ENCODE measurements around the gene VIPR2. TPM values are rescaled to one million over a fixed set of nuclear protein-coding genes. Genes with fewer than 3 reads are reported as not detected.
A peak's percentile ranks its signal among the peaks of the same experiment; 100 is the strongest.

The VIPR2 gene
- total RNA-seq, 1 donor from 2014 or later: 0.92 TPM

DNA sequence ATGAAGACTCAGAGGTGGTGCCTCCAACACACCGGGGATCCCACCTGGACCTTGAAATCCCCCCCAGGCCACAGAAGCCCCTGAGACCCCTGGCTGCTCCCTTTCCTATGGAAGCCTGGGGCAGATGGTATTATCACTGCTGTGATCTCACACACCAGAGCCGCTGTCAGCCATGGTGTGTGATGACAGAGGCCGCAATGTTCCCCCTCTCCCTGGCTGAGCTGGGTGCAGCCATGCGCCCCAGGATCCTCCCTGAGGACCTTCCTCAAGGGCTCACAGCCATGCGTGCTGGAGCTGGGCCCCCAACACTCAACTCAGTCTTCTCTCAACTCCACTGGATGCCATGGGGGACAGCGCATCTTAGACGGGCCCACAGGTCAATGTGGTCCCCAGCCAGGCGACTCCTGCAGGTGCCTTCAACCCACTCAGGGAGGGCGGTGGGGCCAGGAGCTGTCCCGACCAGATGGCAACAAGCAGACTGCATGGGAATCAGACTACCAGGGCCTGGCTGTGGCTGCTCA, 44.9 kb downstream of the VIPR2 start:
- Histone ChIP-seq H3K4me2 (no peak overlapping the region), H2AFZ (replicated peaks) (no peak overlapping the region), H3K79me2 (ENCODE audit: low read depth) (no peaks in the 10 kb centered on the region), H3K9me3 (ENCODE audit: low read depth) (no peaks in the 10 kb centered on the region), H4K20me1 (ENCODE audit: low read depth) (no peaks in the 10 kb centered on the region), H3K27ac (no peak overlapping the region), H3K27me3 (no peaks in the 10 kb centered on the region), H3K4me3 (no peak overlapping the region), H3K36me3 (no peaks in the 10 kb centered on the region), H3K4me1 (no peaks in the 10 kb centered on the region), H3F3A (ENCODE audit: low read depth) (no peaks in the 10 kb centered on the region), H3K9ac (no peak overlapping the region)
- Mint-ChIP-seq H3K4me1 (peaks cover 29% of the 10 kb centered on the region), H3K36me3 (peaks cover 5% of the 10 kb centered on the region), H3K9me3 (peaks cover 11% of the 10 kb centered on the region), H3K4me3 (no peak overlapping the region), H3K27ac (no peak overlapping the region), H3K27me3 (ENCODE audit: insufficient read depth, low read depth) (peaks cover 5% of the 10 kb centered on the region)
- TF ChIP-seq EZH2phosphoT487 (IDR thresholded peaks at IDR 0.05): no peak
- no peak for TF ChIP-seq EZH2 (IDR thresholded peaks at IDR 0.05)
- TF ChIP-seq, protein P1, sequence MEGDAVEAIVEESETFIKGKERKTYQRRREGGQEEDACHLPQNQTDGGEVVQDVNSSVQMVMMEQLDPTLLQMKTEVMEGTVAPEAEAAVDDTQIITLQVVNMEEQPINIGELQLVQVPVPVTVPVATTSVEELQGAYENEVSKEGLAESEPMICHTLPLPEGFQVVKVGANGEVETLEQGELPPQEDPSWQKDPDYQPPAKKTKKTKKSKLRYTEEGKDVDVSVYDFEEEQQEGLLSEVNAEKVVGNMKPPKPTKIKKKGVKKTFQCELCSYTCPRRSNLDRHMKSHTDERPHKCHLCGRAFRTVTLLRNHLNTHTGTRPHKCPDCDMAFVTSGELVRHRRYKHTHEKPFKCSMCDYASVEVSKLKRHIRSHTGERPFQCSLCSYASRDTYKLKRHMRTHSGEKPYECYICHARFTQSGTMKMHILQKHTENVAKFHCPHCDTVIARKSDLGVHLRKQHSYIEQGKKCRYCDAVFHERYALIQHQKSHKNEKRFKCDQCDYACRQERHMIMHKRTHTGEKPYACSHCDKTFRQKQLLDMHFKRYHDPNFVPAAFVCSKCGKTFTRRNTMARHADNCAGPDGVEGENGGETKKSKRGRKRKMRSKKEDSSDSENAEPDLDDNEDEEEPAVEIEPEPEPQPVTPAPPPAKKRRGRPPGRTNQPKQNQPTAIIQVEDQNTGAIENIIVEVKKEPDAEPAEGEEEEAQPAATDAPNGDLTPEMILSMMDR (IDR thresholded peaks at IDR 0.05): no peak
- DNase-seq (ENCODE audit: low spot score): no peak

DNA sequence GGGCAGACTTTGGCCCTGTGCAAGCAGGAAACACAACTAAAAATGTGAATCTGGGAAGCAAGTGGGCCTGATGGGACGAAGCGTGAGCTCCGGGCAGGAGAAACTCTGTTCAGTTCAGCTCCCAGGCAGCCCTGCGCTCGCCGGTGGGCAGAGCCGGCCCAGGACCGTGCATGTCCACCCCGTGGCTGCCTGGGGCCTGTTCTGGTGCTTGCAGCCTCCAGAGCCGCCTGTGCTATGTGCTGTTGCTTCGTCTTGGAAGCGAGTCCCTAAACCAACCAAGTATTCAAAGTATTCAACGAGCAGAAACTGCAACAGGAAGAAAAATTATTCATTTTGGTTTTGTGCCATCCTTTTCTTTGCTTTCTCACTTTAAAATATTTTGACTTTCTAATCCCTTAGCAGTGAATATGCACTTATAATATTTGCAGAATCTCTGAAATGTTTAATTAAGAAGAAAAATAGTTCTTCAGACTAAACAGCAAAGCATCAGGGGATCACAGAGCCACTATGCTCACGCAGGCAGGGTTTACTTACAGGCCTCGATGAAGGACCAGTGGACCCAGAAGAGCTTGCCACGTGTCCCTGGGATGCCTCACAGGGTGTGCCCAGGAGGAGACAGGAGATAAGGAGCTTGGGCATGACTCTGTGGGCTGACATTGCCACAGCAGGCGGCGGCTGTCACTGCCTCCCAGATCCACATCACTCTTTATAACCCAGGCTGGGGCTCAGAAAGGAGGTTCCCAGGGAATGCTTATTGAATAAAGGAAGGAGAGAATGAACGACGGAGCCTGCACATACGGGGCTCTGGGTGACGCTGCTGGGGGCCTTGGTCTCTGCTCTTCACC, 45.6 kb downstream of the VIPR2 start:
- H3K4me3 Mint-ChIP-seq: no peak overlapping the region
- H3K79me2 ChIP-seq (ENCODE audit: low read depth): no peaks in the 10 kb centered on the region
- H3K9me3 ChIP-seq (ENCODE audit: low read depth): no peaks in the 10 kb centered on the region
- H3K9me3 Mint-ChIP-seq: peaks cover 11% of the 10 kb centered on the region
- no peak overlapping the region for H3K27ac ChIP-seq
- peak overlapping the region; percentile 76 for H3K27ac Mint-ChIP-seq
- no peaks in the 10 kb centered on the region for H3K4me1 ChIP-seq
- peaks cover 5% of the 10 kb centered on the region for H3K36me3 Mint-ChIP-seq
- no peaks in the 10 kb centered on the region for H3K36me3 ChIP-seq
- no peaks in the 10 kb centered on the region for H3F3A ChIP-seq (ENCODE audit: low read depth)
- no peak overlapping the region for H3K9ac ChIP-seq
- H4K20me1 ChIP-seq (ENCODE audit: low read depth): no peaks in the 10 kb centered on the region
- peaks cover 5% of the 10 kb centered on the region for H3K27me3 Mint-ChIP-seq (ENCODE audit: insufficient read depth, low read depth)
- H3K4me2 ChIP-seq: no peak overlapping the region
- peaks cover 30% of the 10 kb centered on the region for H3K4me1 Mint-ChIP-seq
- H2AFZ ChIP-seq (replicated peaks): no peak overlapping the region
- H3K27me3 ChIP-seq: no peaks in the 10 kb centered on the region
- no peak for TF ChIP-seq EZH2 (IDR thresholded peaks at IDR 0.05)
- TF ChIP-seq, protein P1 (IDR thresholded peaks at IDR 0.05): no peak
- no peak for TF ChIP-seq EZH2phosphoT487 (IDR thresholded peaks at IDR 0.05)
- no peak for DNase-seq (ENCODE audit: low spot score)
- H3K4me3 ChIP-seq: no peak overlapping the region

DNA sequence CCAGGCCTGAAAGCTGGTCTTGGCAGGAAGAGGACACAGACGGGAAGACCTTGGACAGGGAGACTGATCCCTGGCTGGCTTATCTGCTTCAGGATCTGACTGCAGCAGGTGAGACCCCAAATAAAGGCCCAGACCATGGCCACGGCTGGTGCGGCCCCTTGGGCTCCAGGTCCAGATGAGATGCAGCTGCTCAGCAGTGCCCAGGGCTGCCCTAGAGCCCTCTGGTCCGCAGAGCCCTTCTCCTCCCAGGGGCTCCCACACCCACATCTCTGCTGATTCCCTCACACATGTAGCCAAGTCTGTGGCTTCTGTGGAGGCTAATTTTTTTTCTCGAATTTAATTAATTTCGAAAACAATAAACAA, 46.3 kb downstream of the VIPR2 start:
- no peak overlapping the region for H3K27ac Mint-ChIP-seq
- Histone ChIP-seq H3K9ac (no peak overlapping the region), H3K36me3 (no peaks in the 10 kb centered on the region), H2AFZ (replicated peaks) (no peak overlapping the region), H3K4me2 (no peak overlapping the region), H3K4me1 (no peaks in the 10 kb centered on the region), H3K9me3 (ENCODE audit: low read depth) (no peaks in the 10 kb centered on the region), H3K4me3 (no peak overlapping the region), H3K27me3 (no peaks in the 10 kb centered on the region), H3F3A (ENCODE audit: low read depth) (no peaks in the 10 kb centered on the region), H3K27ac (no peak overlapping the region), H4K20me1 (ENCODE audit: low read depth) (no peaks in the 10 kb centered on the region), H3K79me2 (ENCODE audit: low read depth) (no peaks in the 10 kb centered on the region)
- peaks cover 5% of the 10 kb centered on the region for H3K27me3 Mint-ChIP-seq (ENCODE audit: insufficient read depth, low read depth)
- H3K36me3 Mint-ChIP-seq: peaks cover 5% of the 10 kb centered on the region
- TF ChIP-seq, protein P1 (IDR thresholded peaks at IDR 0.05): no peak
- no peak for TF ChIP-seq EZH2 (IDR thresholded peaks at IDR 0.05)
- TF ChIP-seq EZH2phosphoT487 (IDR thresholded peaks at IDR 0.05): no peak
- H3K4me1 Mint-ChIP-seq: peaks cover 29% of the 10 kb centered on the region
- H3K9me3 Mint-ChIP-seq: peaks cover 11% of the 10 kb centered on the region
- H3K4me3 Mint-ChIP-seq: no peak overlapping the region
- DNase-seq (ENCODE audit: low spot score): no peak
